DND-41 (cell line): Measurements from ENCODE around the gene PRRC2B.

Experiments used
- EZH2 ChIP-seq: IDR thresholded peaks from 3 replicates; pipeline ENCODE4 v1.6.1; 2012; ENCODE audit warnings: borderline replicate concordance, low read depth, mild to moderate bottlenecking, moderate library complexity, low read length, inconsistent platforms; ENCODE audit not compliant: severe bottlenecking
- TF ChIP-seq, protein P1 (sequence below): IDR thresholded peaks from 2 replicates; pipeline ENCODE4 v1.5.1; 2012; ENCODE audit warnings: borderline replicate concordance, low read length, moderate library complexity, mild to moderate bottlenecking; ENCODE audit not compliant: poor library complexity, severe bottlenecking; ENCODE audit errors: extremely low read depth

- TF ChIP-seq, protein P1, sequence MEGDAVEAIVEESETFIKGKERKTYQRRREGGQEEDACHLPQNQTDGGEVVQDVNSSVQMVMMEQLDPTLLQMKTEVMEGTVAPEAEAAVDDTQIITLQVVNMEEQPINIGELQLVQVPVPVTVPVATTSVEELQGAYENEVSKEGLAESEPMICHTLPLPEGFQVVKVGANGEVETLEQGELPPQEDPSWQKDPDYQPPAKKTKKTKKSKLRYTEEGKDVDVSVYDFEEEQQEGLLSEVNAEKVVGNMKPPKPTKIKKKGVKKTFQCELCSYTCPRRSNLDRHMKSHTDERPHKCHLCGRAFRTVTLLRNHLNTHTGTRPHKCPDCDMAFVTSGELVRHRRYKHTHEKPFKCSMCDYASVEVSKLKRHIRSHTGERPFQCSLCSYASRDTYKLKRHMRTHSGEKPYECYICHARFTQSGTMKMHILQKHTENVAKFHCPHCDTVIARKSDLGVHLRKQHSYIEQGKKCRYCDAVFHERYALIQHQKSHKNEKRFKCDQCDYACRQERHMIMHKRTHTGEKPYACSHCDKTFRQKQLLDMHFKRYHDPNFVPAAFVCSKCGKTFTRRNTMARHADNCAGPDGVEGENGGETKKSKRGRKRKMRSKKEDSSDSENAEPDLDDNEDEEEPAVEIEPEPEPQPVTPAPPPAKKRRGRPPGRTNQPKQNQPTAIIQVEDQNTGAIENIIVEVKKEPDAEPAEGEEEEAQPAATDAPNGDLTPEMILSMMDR, result no peak
- TF ChIP-seq EZH2, result no peak
Observed at GRCh38 chr9:131434673-131435072, 40.8 kb downstream of the PRRC2B start.
